Prostate gland (tissue), 2 donors: ENCODE measurements around the gene ZBTB5. TPM values are rescaled to one million over a fixed set of nuclear protein-coding genes. Genes with fewer than 3 reads are reported as not detected.
A peak's percentile ranks its signal among the peaks of the same experiment; 100 is the strongest.

Experiments used
- DNase-seq: peaks from one replicate; pipeline ENCODE4 v3.0.0-alpha.2; 2019; ENCODE audit warnings: low spot score
- H3K27ac ChIP-seq, 2 donors: fragments of 200-600 bp; sonication (generic); 2 replicates each; pipeline ENCODE4 v1.5.1; 2017 to 2019
- H3K27me3 ChIP-seq: fragments of 200-600 bp; sonication (generic); replicated peaks from 2 replicates; pipeline ENCODE4 v1.5.1; 2019; ENCODE audit not compliant: insufficient read depth
- H3K36me3 ChIP-seq, 2 donors: fragments of 200-600 bp; sonication (generic); 1 replicate in 1 of 2; 2 replicates in 1 of 2; pipeline versions ENCODE4 v1.5.1 to v1.8.1; 2017 to 2019
- H3K4me1 ChIP-seq: fragments of 200-600 bp; sonication (generic); replicated peaks from 2 replicates; pipeline ENCODE4 v1.5.1; 2019
- H3K4me3 ChIP-seq, 2 donors: fragments of 200-600 bp; sonication (generic); 2 replicates each; pipeline ENCODE4 v1.5.1; 2017 to 2019
- H3K9me3 ChIP-seq: fragments of 200-600 bp; sonication (generic); 2 replicates; pipeline ENCODE4 v1.5.1; 2017
- POLR2A ChIP-seq: fragments of 450-650 bp; IDR thresholded peaks from one replicate; pipeline ENCODE4 v1.6.1; 2016; ENCODE audit warnings: antibody characterized with exemption, mild to moderate bottlenecking
- POLR2AphosphoS5 ChIP-seq: sonication (generic); formaldehyde crosslinking; IDR thresholded peaks from one replicate; pipeline ENCODE4 v1.6.1; 2017; ENCODE audit warnings: antibody characterized with exemption
- WGBS: methylation state at CpG from one replicate; pipeline ENCODE4 v1.1.5; 2018; 5-methylcytosine and 5-hydroxymethylcytosine counted together
- intact Hi-C: fragments of 100-400 bp; cut with DNase I; formaldehyde crosslinking; loops from one replicate; pipeline ENCODE4 v1.14.2; 2022
- total RNA-seq, 2 donors: library from RNA; depleted of rRNA; stranded (reverse); fragments of >200 nt; gene quantifications; one replicate each; pipeline ENCODE4 v1.1.0, GENCODE V29; 2016
- TF ChIP-seq, protein P1 (sequence below), 4 experiments: fragments of 200-600 bp in 2 of 4; fragments of 450-650 bp in 2 of 4; sonication (generic) in 2 of 4; IDR thresholded peaks; 1 replicate in 3 of 4; 2 replicates in 1 of 4; pipeline ENCODE4 v1.5.1; 2016 to 2019; ENCODE audit warnings: antibody characterized with exemption in 4 of 4, mild to moderate bottlenecking in 2 of 4, moderate library complexity in 2 of 4

The ZBTB5 gene
- total RNA-seq, 2 donors from 2014 or later, result 17.8 to 26.6 TPM

DNA sequence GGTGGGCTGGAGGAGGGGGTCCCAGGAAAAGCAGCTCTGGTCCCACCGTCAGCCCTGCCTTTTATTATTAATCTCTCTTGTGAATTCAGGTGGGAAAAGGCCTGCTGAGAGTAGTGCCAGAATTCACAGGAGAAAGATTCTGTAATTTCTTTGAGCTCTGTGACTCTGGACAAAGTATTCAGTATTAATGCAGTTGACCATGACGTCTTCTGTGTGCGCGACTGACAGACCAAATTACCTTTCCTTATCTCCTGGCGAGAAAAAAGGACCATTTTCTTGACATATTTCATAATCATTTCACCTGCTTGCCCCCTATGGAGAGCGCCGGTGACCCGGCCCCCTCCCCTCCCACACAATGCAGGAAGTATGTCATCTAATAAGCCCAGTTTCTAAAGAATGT, 69.6 kb downstream of the ZBTB5 start:
- no peaks in the 10 kb centered on the region for H3K27me3 ChIP-seq
- no peak for DNase-seq
- no peak overlapping the region for H3K27ac ChIP-seq
- no peak overlapping the region for H3K4me3 ChIP-seq
- TF ChIP-seq, protein P1, sequence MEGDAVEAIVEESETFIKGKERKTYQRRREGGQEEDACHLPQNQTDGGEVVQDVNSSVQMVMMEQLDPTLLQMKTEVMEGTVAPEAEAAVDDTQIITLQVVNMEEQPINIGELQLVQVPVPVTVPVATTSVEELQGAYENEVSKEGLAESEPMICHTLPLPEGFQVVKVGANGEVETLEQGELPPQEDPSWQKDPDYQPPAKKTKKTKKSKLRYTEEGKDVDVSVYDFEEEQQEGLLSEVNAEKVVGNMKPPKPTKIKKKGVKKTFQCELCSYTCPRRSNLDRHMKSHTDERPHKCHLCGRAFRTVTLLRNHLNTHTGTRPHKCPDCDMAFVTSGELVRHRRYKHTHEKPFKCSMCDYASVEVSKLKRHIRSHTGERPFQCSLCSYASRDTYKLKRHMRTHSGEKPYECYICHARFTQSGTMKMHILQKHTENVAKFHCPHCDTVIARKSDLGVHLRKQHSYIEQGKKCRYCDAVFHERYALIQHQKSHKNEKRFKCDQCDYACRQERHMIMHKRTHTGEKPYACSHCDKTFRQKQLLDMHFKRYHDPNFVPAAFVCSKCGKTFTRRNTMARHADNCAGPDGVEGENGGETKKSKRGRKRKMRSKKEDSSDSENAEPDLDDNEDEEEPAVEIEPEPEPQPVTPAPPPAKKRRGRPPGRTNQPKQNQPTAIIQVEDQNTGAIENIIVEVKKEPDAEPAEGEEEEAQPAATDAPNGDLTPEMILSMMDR (IDR thresholded peaks at IDR 0.05), result no peak
- no peak for TF ChIP-seq POLR2A
- no peak for TF ChIP-seq POLR2AphosphoS5
- intact Hi-C loops, result no loop called here
- no peaks in the 10 kb centered on the region for H3K4me1 ChIP-seq
- H3K36me3 ChIP-seq, result no peaks in the 10 kb centered on the region
- H3K9me3 ChIP-seq, result no peaks in the 10 kb centered on the region
- 84% methylated on average over 8 of the region's 8 CpGs for WGBS

- DNase-seq, result no peak
- Histone ChIP-seq H3K9me3 (no peaks in the 10 kb centered on the region), H3K27me3 (no peaks in the 10 kb centered on the region), H3K27ac (no peak overlapping the region), H3K36me3 (no peaks in the 10 kb centered on the region), H3K4me3 (no peak overlapping the region), H3K4me1 (no peaks in the 10 kb centered on the region)
- intact Hi-C loops, result no loop called here
- TF ChIP-seq POLR2A (no peak), POLR2AphosphoS5 (no peak)
- TF ChIP-seq, protein P1 (IDR thresholded peaks at IDR 0.05), result no peak
- 79% methylated on average over 12 of the region's 12 CpGs for WGBS
These were observed 70.0 kb downstream of the ZBTB5 start for GRCh38 chr9:37395229-37395628.

- H3K4me1 ChIP-seq, result no peaks in the 10 kb centered on the region
- H3K27ac ChIP-seq, result no peak overlapping the region
- TF ChIP-seq POLR2A, result no peak
- TF ChIP-seq, protein P1 (IDR thresholded peaks at IDR 0.05), result no peak
- TF ChIP-seq POLR2AphosphoS5, result no peak
- H3K9me3 ChIP-seq, result no peaks in the 10 kb centered on the region
- no peaks in the 10 kb centered on the region for H3K27me3 ChIP-seq
- intact Hi-C loops, result no loop called here
- H3K4me3 ChIP-seq, result no peak overlapping the region
- no peaks in the 10 kb centered on the region for H3K36me3 ChIP-seq
- DNase-seq, result no peak
- 82% methylated on average over 8 of the region's 8 CpGs for whole genome bisulfite sequencing
These were observed 73.0 kb downstream of the ZBTB5 start for GRCh38 chr9:37392272-37392671.

GRCh38 chr9:37390759-37391158, 74.5 kb downstream of the ZBTB5 start:
- H3K27me3 ChIP-seq, result no peaks in the 10 kb centered on the region
- H3K9me3 ChIP-seq, result no peaks in the 10 kb centered on the region
- no peak overlapping the region for H3K27ac ChIP-seq
- no peaks in the 10 kb centered on the region for H3K36me3 ChIP-seq
- DNase-seq, result no peak
- WGBS, result 40% methylated on average over 7 of the region's 7 CpGs
- no peaks in the 10 kb centered on the region for H3K4me1 ChIP-seq
- intact Hi-C loops, result no loop called here
- H3K4me3 ChIP-seq, result no peak overlapping the region
- TF ChIP-seq POLR2AphosphoS5 (no peak), POLR2A (no peak)
- TF ChIP-seq, protein P1 (IDR thresholded peaks at IDR 0.05), result peak in 2 of 4 experiments; percentile 9 to 17

Other genes starting within 250 kb of the ZBTB5 start
- 100 to 1,000 TPM; 191 to 275 TPM for gene GRHPR, start 42.8 kb downstream of the ZBTB5 start, total RNA-seq
- 10 to 100 TPM; 20.7 to 21.0 TPM for gene POLR1E, start 20.5 kb upstream of the ZBTB5 start, total RNA-seq
- 10 to 100 TPM in 1 of 2 donors, 1 to 10 TPM in 1; 8.5 to 17.6 TPM for gene FBXO10, start 110.9 kb upstream of the ZBTB5 start, total RNA-seq
- 10 to 100 TPM; 81.2 to 82.8 TPM for gene TOMM5, start 127.1 kb upstream of the ZBTB5 start, total RNA-seq
- gene FRMPD1, start 185.5 kb upstream of the ZBTB5 start, total RNA-seq, result 10 to 100 TPM in 1 of 2 donors, under 1 TPM in 1; 0.36 to 47.6 TPM